Osteoblast (primary cell): ENCODE measurements around the gene HOTAIR. TPM values are rescaled to one million over a fixed set of nuclear protein-coding genes. Genes with fewer than 3 reads are reported as not detected.

Experiments
- DNase-seq: peaks from one replicate; pipeline ENCODE4 v3.0.0; 2011; ENCODE audit warnings: low spot score, mixed read lengths; ENCODE audit not compliant: insufficient read length; ENCODE audit errors: missing footprints
- H2AFZ ChIP-seq: 2 replicates; pipeline ENCODE4 v1.6.0; 2011; ENCODE audit warnings: mild to moderate bottlenecking, low read length
- H3K27ac ChIP-seq: 2 replicates; pipeline ENCODE4 v1.5.1; 2011; ENCODE audit warnings: mild to moderate bottlenecking, low read depth, low read length, moderate library complexity
- H3K27me3 ChIP-seq: 2 replicates; pipeline ENCODE4 v1.6.0; 2012; ENCODE audit warnings: mild to moderate bottlenecking, control low read depth, inconsistent platforms, low read length, moderate library complexity; ENCODE audit not compliant: insufficient read depth
- H3K36me3 ChIP-seq: 2 replicates; pipeline ENCODE4 v1.5.1; 2011; ENCODE audit warnings: mild to moderate bottlenecking, low read length, control low read depth, moderate library complexity; ENCODE audit not compliant: insufficient read depth
- H3K4me1 ChIP-seq: 2 replicates; pipeline ENCODE4 v1.5.1; 2011; ENCODE audit warnings: mild to moderate bottlenecking, low read length, control low read depth, moderate library complexity; ENCODE audit not compliant: insufficient read depth
- H3K4me2 ChIP-seq: 2 replicates; pipeline ENCODE4 v1.6.0; 2011; ENCODE audit warnings: mild to moderate bottlenecking, low read length; ENCODE audit not compliant: insufficient read depth
- H3K4me3 ChIP-seq: fragments of 200-600 bp; sonication (generic); 3 replicates; pipeline ENCODE4 v1.5.1; 2012; ENCODE audit warnings: mild to moderate bottlenecking, low read length, inconsistent platforms; ENCODE audit not compliant: insufficient read depth
- H3K79me2 ChIP-seq: 2 replicates; pipeline ENCODE4 v1.6.0; 2012; ENCODE audit warnings: mild to moderate bottlenecking, low read length, control low read depth, inconsistent platforms; ENCODE audit not compliant: insufficient read depth
- H3K9me3 ChIP-seq: 2 replicates; pipeline ENCODE4 v1.5.1; 2011; ENCODE audit warnings: low read depth, low read length, control low read depth
- H4K20me1 ChIP-seq: 2 replicates; pipeline ENCODE4 v1.6.0; 2012; ENCODE audit warnings: mild to moderate bottlenecking, low read length, control low read depth; ENCODE audit not compliant: insufficient read depth
- total RNA-seq: library from RNA; depleted of rRNA; stranded (reverse); fragments of >200 nt; gene quantifications from 2 replicates; pipeline ENCODE4 v1.2.3, GENCODE V29; 2012
- TF ChIP-seq, protein P1 (sequence below): IDR thresholded peaks from 2 replicates; pipeline ENCODE4 v1.5.1; 2011; ENCODE audit warnings: mild to moderate bottlenecking, low read depth, low read length, moderate library complexity; ENCODE audit errors: extremely low read depth

Gene HOTAIR
- total RNA-seq, 1 donor, result 0.72 TPM

DNA sequence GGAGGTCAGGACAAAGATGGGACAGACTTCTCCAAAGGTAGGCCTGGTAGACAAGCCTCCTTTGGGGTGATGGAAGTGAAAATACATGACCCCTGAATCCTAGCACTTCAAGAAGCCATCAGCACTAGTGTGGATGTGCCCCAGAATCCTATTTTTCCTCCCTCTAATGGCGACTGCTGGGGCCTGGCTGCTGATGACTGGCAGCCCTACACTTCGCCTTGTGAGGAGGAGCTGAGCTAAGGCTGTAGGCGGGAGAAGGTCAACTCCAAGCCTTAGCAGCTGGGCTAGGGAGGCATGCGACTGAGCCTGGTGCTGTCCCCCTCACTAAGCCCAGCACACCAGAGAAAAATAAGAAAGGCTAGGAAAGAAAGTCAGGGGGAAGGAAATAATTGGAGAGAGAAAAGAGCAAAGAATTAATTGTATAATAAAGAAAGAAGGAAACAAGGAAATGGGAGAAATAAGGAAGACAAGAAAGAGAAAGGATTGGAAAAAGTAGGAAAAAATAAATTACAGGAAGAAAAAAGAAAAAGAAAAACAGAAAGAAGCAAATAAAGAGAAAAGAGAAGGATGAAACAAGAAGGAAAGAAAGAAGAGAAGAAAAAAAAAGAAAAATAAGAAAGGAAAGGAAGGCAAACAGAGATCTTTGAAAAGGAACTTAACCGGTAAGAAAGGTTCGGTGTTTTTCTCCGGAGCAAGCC lies 5.5 kb upstream of the HOTAIR start:
- Histone ChIP-seq H3K36me3 (no peaks in the 10 kb centered on the region), H3K27ac (no peak overlapping the region), H3K79me2 (peaks cover 3% of the 10 kb centered on the region), H3K27me3 (no peaks in the 10 kb centered on the region), H4K20me1 (no peaks in the 10 kb centered on the region), H3K4me3 (no peak overlapping the region), H3K4me2 (no peak overlapping the region), H2AFZ (no peak overlapping the region), H3K9me3 (no peaks in the 10 kb centered on the region), H3K4me1 (peaks cover 2% of the 10 kb centered on the region)
- no peak for DNase-seq
- TF ChIP-seq, protein P1, sequence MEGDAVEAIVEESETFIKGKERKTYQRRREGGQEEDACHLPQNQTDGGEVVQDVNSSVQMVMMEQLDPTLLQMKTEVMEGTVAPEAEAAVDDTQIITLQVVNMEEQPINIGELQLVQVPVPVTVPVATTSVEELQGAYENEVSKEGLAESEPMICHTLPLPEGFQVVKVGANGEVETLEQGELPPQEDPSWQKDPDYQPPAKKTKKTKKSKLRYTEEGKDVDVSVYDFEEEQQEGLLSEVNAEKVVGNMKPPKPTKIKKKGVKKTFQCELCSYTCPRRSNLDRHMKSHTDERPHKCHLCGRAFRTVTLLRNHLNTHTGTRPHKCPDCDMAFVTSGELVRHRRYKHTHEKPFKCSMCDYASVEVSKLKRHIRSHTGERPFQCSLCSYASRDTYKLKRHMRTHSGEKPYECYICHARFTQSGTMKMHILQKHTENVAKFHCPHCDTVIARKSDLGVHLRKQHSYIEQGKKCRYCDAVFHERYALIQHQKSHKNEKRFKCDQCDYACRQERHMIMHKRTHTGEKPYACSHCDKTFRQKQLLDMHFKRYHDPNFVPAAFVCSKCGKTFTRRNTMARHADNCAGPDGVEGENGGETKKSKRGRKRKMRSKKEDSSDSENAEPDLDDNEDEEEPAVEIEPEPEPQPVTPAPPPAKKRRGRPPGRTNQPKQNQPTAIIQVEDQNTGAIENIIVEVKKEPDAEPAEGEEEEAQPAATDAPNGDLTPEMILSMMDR, result no peak

DNA sequence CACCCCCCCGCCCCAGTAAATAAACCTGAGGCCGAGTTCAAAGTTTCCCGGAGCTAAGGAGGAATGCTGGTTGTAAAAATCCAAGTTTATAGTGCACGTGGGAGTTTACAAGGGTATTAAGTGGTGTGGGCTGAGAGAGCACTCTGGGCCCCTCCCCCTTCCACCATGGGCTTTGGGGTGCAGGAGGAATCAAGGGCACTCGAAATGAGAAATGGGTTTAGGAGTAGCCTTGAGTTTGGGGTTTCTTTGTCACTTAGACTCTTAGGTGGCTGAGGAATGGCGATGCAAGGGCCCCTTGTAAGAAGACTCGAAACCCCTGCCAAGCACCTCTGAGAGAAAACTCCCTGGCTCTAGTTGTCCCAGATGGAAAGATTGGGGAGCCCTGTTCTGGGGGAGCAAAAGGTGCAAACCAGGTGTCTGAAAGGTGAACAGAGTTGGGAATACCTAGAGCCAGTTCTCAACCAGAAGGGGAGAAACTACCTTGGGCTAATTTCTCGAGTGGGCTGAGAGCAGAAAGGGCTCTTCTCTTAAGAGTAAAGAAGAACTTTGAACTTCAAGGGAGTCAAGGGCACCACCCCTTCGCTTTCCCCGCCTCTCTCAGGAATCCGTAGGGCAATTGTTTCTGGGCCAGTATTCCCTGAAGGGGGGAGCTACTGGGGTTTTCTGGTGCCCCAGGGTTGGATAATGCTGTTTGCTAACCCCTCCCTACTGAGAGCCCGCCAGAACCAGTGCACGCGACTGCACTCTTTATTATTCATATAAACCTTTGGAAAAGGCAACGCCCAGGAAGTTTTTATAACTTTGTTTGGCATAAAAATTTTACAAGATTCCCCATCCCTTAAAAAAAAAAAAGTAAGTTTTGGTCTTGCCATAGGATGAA lies 4.0 kb upstream of the HOTAIR start:
- H3K4me1 ChIP-seq, result no peaks in the 10 kb centered on the region
- H3K27ac ChIP-seq, result no peak overlapping the region
- TF ChIP-seq, protein P1, result no peak
- H3K9me3 ChIP-seq, result no peaks in the 10 kb centered on the region
- H4K20me1 ChIP-seq, result no peaks in the 10 kb centered on the region
- no peaks in the 10 kb centered on the region for H3K27me3 ChIP-seq
- H3K36me3 ChIP-seq, result no peaks in the 10 kb centered on the region
- no peak overlapping the region for H3K4me3 ChIP-seq
- H3K4me2 ChIP-seq, result no peak overlapping the region
- no peaks in the 10 kb centered on the region for H3K79me2 ChIP-seq
- DNase-seq, result no peak
- H2AFZ ChIP-seq, result no peak overlapping the region

DNA sequence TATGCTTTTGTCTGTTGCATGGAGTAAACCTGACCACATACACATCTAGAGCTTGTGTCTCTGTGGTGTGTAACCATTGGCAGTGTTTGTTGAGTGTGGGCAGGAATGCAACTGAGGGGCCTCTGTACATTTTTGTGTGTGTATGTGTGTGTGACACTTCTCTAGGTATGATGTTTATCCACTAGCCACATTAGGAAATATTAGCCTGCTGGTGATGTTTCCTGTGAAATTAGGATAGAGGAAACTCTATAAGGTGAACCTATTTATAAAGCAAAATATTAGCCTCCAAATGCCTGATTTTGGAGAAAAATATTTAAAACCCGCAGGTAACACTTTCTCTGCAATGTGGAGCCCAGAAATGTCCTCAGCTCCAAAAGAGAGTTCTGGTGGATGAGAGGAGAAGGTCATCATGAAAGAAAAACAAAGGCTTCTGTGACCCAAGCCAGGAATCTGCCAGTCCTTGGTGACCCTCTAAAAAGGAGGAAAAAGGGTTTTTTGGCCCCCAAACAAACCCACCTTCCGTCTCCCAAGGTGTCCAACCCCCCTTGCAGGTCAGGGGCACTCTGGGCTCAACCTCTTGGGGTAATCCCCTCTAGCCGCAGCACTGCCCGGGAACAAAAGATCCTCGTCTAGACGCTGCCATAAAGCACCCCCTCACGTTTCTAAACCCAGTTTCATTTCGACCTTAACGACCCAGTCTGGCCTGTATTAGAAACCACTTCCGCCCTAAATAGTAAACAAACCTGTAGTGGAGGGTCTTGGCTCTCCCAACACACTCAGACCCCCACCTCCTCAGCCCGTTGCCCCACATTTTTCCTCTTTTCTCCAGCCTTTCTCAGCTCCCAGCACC lies 3.1 kb upstream of the HOTAIR start:
- peaks cover 3% of the 10 kb centered on the region for H3K4me1 ChIP-seq
- H3K4me3 ChIP-seq, result no peak overlapping the region
- H3K27me3 ChIP-seq, result no peaks in the 10 kb centered on the region
- no peak overlapping the region for H2AFZ ChIP-seq
- no peaks in the 10 kb centered on the region for H4K20me1 ChIP-seq
- no peak for DNase-seq
- H3K79me2 ChIP-seq, result no peaks in the 10 kb centered on the region
- TF ChIP-seq, protein P1, result no peak
- H3K36me3 ChIP-seq, result no peaks in the 10 kb centered on the region
- H3K27ac ChIP-seq, result no peak overlapping the region
- peak overlapping the region; percentile 41 for H3K4me2 ChIP-seq
- H3K9me3 ChIP-seq, result no peaks in the 10 kb centered on the region
